K562 (cell line): Measurements from ENCODE around the gene GJE1. TPM values are rescaled to one million over a fixed set of nuclear protein-coding genes. Genes with fewer than 3 reads are reported as not detected.

Source experiments
- ATAC-seq: fragments of 200-7000 bp; cut with Tn5 transposase; 3 replicates; pipeline ENCODE4 v1.9.1; 2020; ENCODE audit warnings: moderate library complexity
- BruUV-seq: library from RNA; stranded (reverse); fragments of 400-500 nt; replicated peaks from 2 replicates; lab custom pipeline; 2021; lab: Mats Ljungman, UMichigan
- CTCF ChIA-PET: fragments of 300-600 bp; formaldehyde crosslinking; extraction: SDS; loops from one replicate; lab custom pipeline; 2021; ENCODE audit warnings: low intra/inter-chr PET ratio; lab: Yijun Ruan, JAX
- POLR2A ChIA-PET: fragments of 300-600, 350-650 bp; sonication (Branson Sonifier 250); formaldehyde crosslinking; extraction: SDS; loops from one replicate; lab custom pipeline; 2021; ENCODE audit warnings: antibody characterized with exemption, inconsistent platforms; lab: Yijun Ruan, JAX
- DNase-seq, 4 experiments: peaks; one replicate each; pipeline versions ENCODE4 v3.0.0 to v3.0.0-alpha.2; 2011 to 2018; ENCODE audit warnings: low spot score in 3 of 4, mixed read lengths in 3 of 4; ENCODE audit errors: extremely low read depth in 1 of 4
- FAIRE-seq: peaks from 2 replicates; lab custom pipeline; 2011; peaks lifted over from hg19 to GRCh38; lab: Jason Lieb, UNC
- H2AFZ ChIP-seq: 2 replicates; pipeline ENCODE4 v1.6.0; 2011; ENCODE audit warnings: low read depth, low read length, control low read depth, inconsistent platforms
- H3K27ac ChIP-seq: fragments of 200-600 bp; 3 replicates; pipeline ENCODE4 v1.8.0; 2011; ENCODE audit warnings: low read depth, mild to moderate bottlenecking, control low read depth, inconsistent platforms, low read length, moderate library complexity, mixed read lengths; ENCODE audit errors: extremely low read depth
- H3K27me3 ChIP-seq, 2 experiments: fragments of 300-600 bp in 1 of 2; 2 replicates in 1 of 2; 3 replicates in 1 of 2; pipeline versions ENCODE4 v1.6.0 to v1.8.0; 2011; ENCODE audit warnings: inconsistent platforms in 2 of 2, low read length in 2 of 2, mild to moderate bottlenecking in 1 of 2, mixed read lengths in 1 of 2, moderate library complexity in 1 of 2; ENCODE audit not compliant: control insufficient read depth in 2 of 2, insufficient read depth in 2 of 2
- H3K36me3 ChIP-seq: fragments of 300-600 bp; 3 replicates; pipeline ENCODE4 v1.8.0; 2011; ENCODE audit warnings: mild to moderate bottlenecking, low read length, inconsistent platforms; ENCODE audit not compliant: control insufficient read depth, insufficient read depth
- H3K4me1 ChIP-seq, 2 experiments: fragments of 200-600 bp in 1 of 2; replicated peaks in 1 of 2; 2 replicates in 1 of 2; 3 replicates in 1 of 2; pipeline versions ENCODE4 v1.5.1 to v1.8.0; 2011; ENCODE audit warnings: inconsistent platforms in 2 of 2, low read length in 2 of 2, mild to moderate bottlenecking in 1 of 2, mixed read lengths in 1 of 2, moderate library complexity in 1 of 2; ENCODE audit not compliant: control insufficient read depth in 2 of 2, insufficient read depth in 2 of 2
- H3K4me2 ChIP-seq: 2 replicates; pipeline ENCODE4 v1.6.1; 2011; ENCODE audit warnings: low read length, control low read depth, inconsistent platforms, mixed read lengths; ENCODE audit not compliant: insufficient read depth
- H3K4me3 ChIP-seq: fragments of 200-600 bp; sonication (generic), shearing (Covaris generic); 2 replicates; pipeline ENCODE4 v1.5.1; 2016; ENCODE audit warnings: control low read depth, inconsistent platforms
- H3K79me2 ChIP-seq: fragments of 200-600 bp; 3 replicates; pipeline ENCODE4 v1.8.0; 2011; ENCODE audit warnings: low read length, inconsistent platforms; ENCODE audit not compliant: control insufficient read depth, insufficient read depth
- H3K9ac ChIP-seq, 2 experiments: 2 replicates each; pipeline versions ENCODE4 v1.6.0 to v1.6.1; 2011; ENCODE audit warnings: low read depth in 2 of 2, low read length in 2 of 2, control low read depth in 1 of 2, inconsistent platforms in 1 of 2, mild to moderate bottlenecking in 1 of 2, mixed read lengths in 1 of 2; ENCODE audit not compliant: insufficient read depth in 1 of 2
- H3K9me1 ChIP-seq: one replicate; pipeline ENCODE4 v1.6.0; 2011; ENCODE audit warnings: inconsistent platforms, mild to moderate bottlenecking, low read length, moderate library complexity; ENCODE audit not compliant: control insufficient read depth, insufficient read depth
- H3K9me3 ChIP-seq: replicated peaks from 2 replicates; pipeline ENCODE4 v1.5.1; 2011; ENCODE audit warnings: low read depth, low read length, inconsistent platforms; ENCODE audit not compliant: control insufficient read depth, insufficient read depth
- H4K20me1 ChIP-seq: replicated peaks from 2 replicates; pipeline ENCODE4 v1.6.1; 2011; ENCODE audit warnings: low read length, inconsistent platforms, mixed read lengths; ENCODE audit not compliant: control insufficient read depth, insufficient read depth
- CEBPG ChIP-seq, 3 experiments: fragments of 200-800 bp in 1 of 3; sonication (Bioruptor generic) in 1 of 3; sonication (generic) in 1 of 3; formaldehyde crosslinking in 1 of 3; IDR thresholded peaks in 2 of 3; conservative IDR thresholded peaks in 1 of 3; 2 replicates each; pipeline versions ENCODE4 v1.6.1 to v1.8.0; 2016 to 2022; ENCODE audit warnings: missing compliant biosample characterization in 2 of 3, missing genetic modification characterization in 2 of 3, mild to moderate bottlenecking in 1 of 3, missing genetic modification reagents in 1 of 3
- CHD2 ChIP-seq: IDR thresholded peaks from 2 replicates; pipeline ENCODE4 v1.6.1; 2011; ENCODE audit warnings: low read depth, low read length
- CREB1 ChIP-seq, 2 experiments: sonication (generic) in 1 of 2; formaldehyde crosslinking in 1 of 2; IDR thresholded peaks; 2 replicates each; pipeline versions ENCODE4 v1.6.1 to v1.8.0; 2012 to 2022; ENCODE audit warnings: inconsistent platforms in 1 of 2, mild to moderate bottlenecking in 1 of 2, missing genetic modification reagents in 1 of 2, moderate library complexity in 1 of 2
- ESRRB ChIP-seq: fragments of 250-450 bp; sonication (Bioruptor Pico); IDR thresholded peaks from 2 replicates; pipeline ENCODE4 v1.5.0; 2020; ENCODE audit warnings: mild to moderate bottlenecking, moderate library complexity, borderline replicate concordance
- HEY1 ChIP-seq: fragments of 250-450 bp; sonication (Bioruptor Pico); IDR thresholded peaks from 2 replicates; pipeline ENCODE4 v1.5.0; 2020; ENCODE audit warnings: mild to moderate bottlenecking, moderate library complexity, borderline replicate concordance
- HMG20A ChIP-seq: fragments of 450-650 bp; formaldehyde crosslinking; conservative IDR thresholded peaks from 2 replicates; pipeline ENCODE4 v1.4.0; 2020; ENCODE audit warnings: mild to moderate bottlenecking, mixed read lengths
- HMGN3 ChIP-seq: IDR thresholded peaks from 2 replicates; pipeline ENCODE4 v1.6.1; 2011; ENCODE audit warnings: borderline replicate concordance, low read depth, mild to moderate bottlenecking, mixed read lengths, low read length; ENCODE audit not compliant: insufficient read length; ENCODE audit errors: extremely low read depth
- POLR2G ChIP-seq: fragments of 200-400 bp; formaldehyde crosslinking; IDR thresholded peaks from 2 replicates; pipeline ENCODE4 v1.6.1; 2017; ENCODE audit warnings: low read depth, mild to moderate bottlenecking, antibody characterized with exemption, low read length, moderate library complexity
- PTRF ChIP-seq: fragments of 450-650 bp; IDR thresholded peaks from 2 replicates; pipeline ENCODE4 v1.6.1; 2016; ENCODE audit warnings: mild to moderate bottlenecking, missing genetic modification characterization, missing compliant biosample characterization
- RBM14 ChIP-seq: fragments of 200-400 bp; formaldehyde crosslinking; IDR thresholded peaks from 2 replicates; pipeline ENCODE4 v1.6.1; 2018; ENCODE audit warnings: low read depth, mild to moderate bottlenecking, low read length, moderate library complexity, borderline replicate concordance; ENCODE audit not compliant: insufficient read depth
- RBM39 ChIP-seq: fragments of 200-400 bp; formaldehyde crosslinking; optimal IDR thresholded peaks from 2 replicates; pipeline ENCODE3; 2018; ENCODE audit warnings: low read depth, low read length
- SMARCC2 ChIP-seq: fragments of 450-650 bp; IDR thresholded peaks from 2 replicates; pipeline ENCODE4 v1.6.1; 2017; ENCODE audit warnings: antibody characterized with exemption, moderate library complexity, mild to moderate bottlenecking, low read depth
- SPI1 ChIP-seq: IDR thresholded peaks from 2 replicates; pipeline ENCODE4 v1.6.1; 2011; ENCODE audit warnings: low read depth, low read length, control low read depth, borderline replicate concordance
- SRSF3 ChIP-seq: fragments of 200-400 bp; formaldehyde crosslinking; IDR thresholded peaks from 2 replicates; pipeline ENCODE4 v1.6.1; 2016; ENCODE audit warnings: mild to moderate bottlenecking, low read length, moderate library complexity; ENCODE audit not compliant: insufficient read depth
- TRIM24 ChIP-seq, 2 experiments: fragments of 450-650 bp; IDR thresholded peaks; 2 replicates each; pipeline ENCODE4 v1.6.1; 2016
- WHSC1 ChIP-seq: IDR thresholded peaks from one replicate; pipeline ENCODE4 v1.6.1; 2012; ENCODE audit warnings: low read length, control low read depth, inconsistent platforms
- ZNF239 ChIP-seq: fragments of 250-450 bp; sonication (Bioruptor Pico); IDR thresholded peaks from 2 replicates; pipeline ENCODE4 v1.4.0; 2020; ENCODE audit warnings: mild to moderate bottlenecking
- ZSCAN29 ChIP-seq: fragments of 450-650 bp; IDR thresholded peaks from 2 replicates; pipeline ENCODE4 v1.6.1; 2017
- in situ Hi-C: fragments of 300-500 bp; cut with MboI; formaldehyde crosslinking; loops from 4 replicates; pipeline ENCODE4 v1.15.0; 2018; ENCODE audit warnings: inconsistent platforms, mixed read lengths
- intact Hi-C: fragments of 100-400 bp; cut with micrococcal nuclease; formaldehyde crosslinking; loops from 2 replicates; pipeline ENCODE4 v1.14.2; 2022
- polyA plus RNA-seq, 8 experiments: library from polyadenylated mRNA; depleted of rRNA in 4 of 8; stranded (reverse) in 5 of 8; unstranded in 3 of 8; fragments of >200 nt; fragmentation: Nextera tagmentation in 2 of 8; fragmentation: Illumina TruSeq in 1 of 8; extraction: Ambion mirVana in 2 of 8; extraction: Trizol in 1 of 8; gene quantifications; 2 replicates each; pipeline versions ENCODE4 v1.2.1 to v1.2.3, GENCODE V29; 2011 to 2014; ENCODE audit warnings: inconsistent platforms in 1 of 8, missing spikeins in 1 of 8
- total RNA-seq, 7 experiments: library from RNA; depleted of rRNA in 6 of 7; stranded (reverse); fragments of >200 nt in 6 of 7; fragmentation: Illumina TruSeq in 2 of 7; extraction: Trizol in 2 of 7; gene quantifications; 2 replicates each; pipeline versions ENCODE4 v1.2.1 to v1.2.3, GENCODE V29; 2011 to 2021; ENCODE audit warnings: low replicate concordance in 1 of 7

GJE1 gene
- total and polyA plus RNA-seq, 9 of the 15 experiments (the other 6 are each of a cell fraction or from before 2014, with no cell fraction given): not detected

GRCh38 chr6:142146828-142147662 lies 14.3 kb downstream of the GJE1 start, which contains the start of the genes NMBR and VTA1 (continued):
- TF ChIP-seq ESRRB (CRISPR knock-in tag) (no peak), CEBPG (CRISPR knock-in tag; IDR thresholded peaks at IDR 0.05) (no peak), CEBPG (tag; conservative IDR thresholded peaks at IDR 0.05 in 1 of 2, IDR thresholded peaks at IDR 0.05 in 1 of 2) (no peak), HMGN3 (peak; percentile 75), HMG20A (0 out of 2 replicates have a peak, but pooled peaks have one; percentile 4), SPI1 (peak; percentile 98), ZSCAN29 (no peak)

- H4K20me1 ChIP-seq: no peaks in the 10 kb centered on the region; the same call in 1 of the 2 replicates
- peaks cover 0 to 3% of the 10 kb centered on the region in 2 experiments; a peak in 2 of 5 replicates for H3K4me1 ChIP-seq
- H3K9me3 ChIP-seq: no peaks in the 10 kb centered on the region
- no TSS peak for BruUV-seq
- in situ Hi-C loops (no loop called here), intact Hi-C loops (no loop called here)
- POLR2A ChIA-PET: no interaction called here
- DNase-seq (no peak), ATAC-seq (no peak), FAIRE-seq (no peak)
- peaks cover 92% of the 10 kb centered on the region for H3K79me2 ChIP-seq
- H2AFZ ChIP-seq: no peak overlapping the region
- no peaks in the 10 kb centered on the region for H3K27me3 ChIP-seq
- CTCF ChIA-PET: no interaction called here
- H3K36me3 ChIP-seq: peaks cover 7% of the 10 kb centered on the region; the same call in 1 of the 3 replicates
- H3K9ac ChIP-seq: no peak overlapping the region
- H3K27ac ChIP-seq: no peak overlapping the region
- H3K4me3 ChIP-seq: no peak overlapping the region
- H3K4me2 ChIP-seq: no peak overlapping the region
- H3K9me1 ChIP-seq: no peaks in the 10 kb centered on the region
- TF ChIP-seq RBM39: no peak
- no peak for TF ChIP-seq HEY1 (CRISPR knock-in tag)
- no peak for TF ChIP-seq SMARCC2
- no peak for TF ChIP-seq CHD2
- no peak for TF ChIP-seq ZNF239 (CRISPR knock-in tag)
- TF ChIP-seq SRSF3: no peak
- TF ChIP-seq PTRF (tag): no peak
- no peak for TF ChIP-seq CREB1 (IDR thresholded peaks at IDR 0.05)
- TF ChIP-seq CREB1 (CRISPR knock-in tag; IDR thresholded peaks at IDR 0.05): no peak
- no peak for TF ChIP-seq TRIM24 (IDR thresholded peaks at IDR 0.05)
- TF ChIP-seq RBM14: no peak
- TF ChIP-seq WHSC1: no peak
- TF ChIP-seq POLR2G: no peak
Observed at GRCh38 chr6:142152746-142153145, 20.0 kb downstream of the GJE1 start.
